NCI-H460 (cell line): ENCODE measurements around the gene KIF1A. TPM values are rescaled to one million over a fixed set of nuclear protein-coding genes. Genes with fewer than 3 reads are reported as not detected.

Source experiments
- DNase-seq: peaks from one replicate; pipeline ENCODE4 v3.0.0-alpha.2; 2016; ENCODE audit warnings: low read depth; ENCODE audit errors: extremely low read depth
- total RNA-seq: library from RNA; depleted of rRNA; stranded (reverse); fragments of >200 nt; shearing (Covaris generic); gene quantifications from 2 replicates; pipeline ENCODE4 v1.2.3, GENCODE V29; 2014

Gene KIF1A
- total RNA-seq, 1 experiment from 2014 or later, result 0.37 TPM

DNA sequence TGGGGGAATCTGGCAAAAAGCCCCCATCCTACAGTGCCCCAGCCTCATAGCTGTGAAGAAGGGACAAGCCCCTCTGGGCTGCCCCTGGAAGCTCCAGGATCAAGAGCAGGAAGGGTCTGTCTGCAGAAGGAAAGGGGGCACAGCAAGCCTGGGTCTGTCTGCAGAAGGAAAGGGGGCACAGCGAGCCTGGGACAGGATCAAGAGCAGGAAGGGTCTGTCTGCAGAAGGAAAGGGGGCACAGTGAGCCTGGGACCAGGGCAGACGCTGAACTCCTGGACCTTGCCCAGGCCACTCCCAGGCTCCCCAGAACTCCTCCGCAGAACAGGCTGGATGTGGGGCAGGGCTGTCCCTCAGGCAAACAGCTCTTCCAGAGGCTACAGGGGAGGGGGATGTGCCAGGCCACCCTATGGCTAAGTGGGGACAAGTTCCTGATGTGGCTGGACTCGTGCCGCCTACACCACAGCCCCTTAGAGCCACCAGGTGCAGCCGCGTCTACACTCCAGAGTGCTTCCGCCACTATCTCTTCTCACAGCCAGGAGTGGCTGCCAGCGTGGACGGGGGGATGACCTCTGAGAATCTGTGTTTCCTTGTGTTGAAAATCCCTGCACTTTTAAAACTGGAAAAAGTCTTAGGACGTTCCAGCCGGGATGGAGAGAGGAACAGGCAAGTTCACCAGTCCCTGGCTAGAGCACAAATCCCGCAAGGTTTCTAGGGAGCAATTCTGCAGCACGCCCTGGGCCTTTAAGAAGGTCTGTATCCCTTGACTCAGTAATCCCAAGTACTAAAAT is 20.8 kb downstream of the KIF1A start:
- DNase-seq, result no peak

DNA sequence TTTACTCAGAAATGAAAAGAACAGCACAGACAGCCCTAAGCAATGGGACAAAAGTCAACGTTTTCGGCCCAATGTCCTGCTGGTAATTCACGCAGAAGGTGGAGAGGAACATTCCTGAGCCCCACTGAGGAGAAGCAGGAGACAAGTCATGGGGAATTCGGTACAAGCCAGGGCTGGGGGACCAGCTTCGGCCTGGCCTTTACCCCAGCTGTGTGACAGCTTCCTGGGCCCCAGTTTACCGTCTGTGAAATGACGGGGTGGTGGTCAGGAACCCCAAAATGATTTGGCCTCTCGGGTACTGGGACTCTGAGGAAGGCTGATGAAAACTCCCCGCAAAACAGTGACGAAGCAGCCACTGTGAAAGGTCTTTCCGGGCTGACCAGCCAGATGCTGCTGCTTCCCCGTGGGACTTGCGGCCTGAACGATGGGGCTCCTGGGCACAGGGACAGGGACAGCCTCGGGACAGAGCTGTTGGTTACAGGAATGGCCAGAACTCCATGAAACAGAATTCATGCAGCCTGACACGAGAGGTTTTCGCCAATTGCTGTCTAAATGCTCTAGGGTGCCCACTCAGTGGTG is 21.6 kb downstream of the KIF1A start:
- no peak for DNase-seq

DNA sequence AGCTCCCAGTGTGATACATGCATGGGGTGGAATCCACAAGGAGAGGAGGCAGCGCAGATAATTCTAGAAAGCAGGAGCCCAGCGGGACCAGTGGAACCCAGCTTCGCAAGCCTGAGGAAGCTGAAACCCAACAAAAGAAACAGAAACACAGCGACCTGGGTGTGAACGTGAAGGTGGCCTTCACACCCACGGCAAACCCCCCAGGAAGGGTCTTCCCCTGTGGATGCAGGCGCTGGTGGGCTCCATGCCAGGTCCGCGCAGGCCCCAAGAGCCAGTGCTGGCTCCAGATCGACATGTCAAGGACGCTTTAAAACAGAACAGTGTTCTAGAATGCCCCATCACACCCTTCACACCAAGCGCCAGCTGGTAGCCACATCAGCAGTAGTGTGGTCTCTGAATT is 22.1 kb downstream of the KIF1A start:
- no peak for DNase-seq

DNA sequence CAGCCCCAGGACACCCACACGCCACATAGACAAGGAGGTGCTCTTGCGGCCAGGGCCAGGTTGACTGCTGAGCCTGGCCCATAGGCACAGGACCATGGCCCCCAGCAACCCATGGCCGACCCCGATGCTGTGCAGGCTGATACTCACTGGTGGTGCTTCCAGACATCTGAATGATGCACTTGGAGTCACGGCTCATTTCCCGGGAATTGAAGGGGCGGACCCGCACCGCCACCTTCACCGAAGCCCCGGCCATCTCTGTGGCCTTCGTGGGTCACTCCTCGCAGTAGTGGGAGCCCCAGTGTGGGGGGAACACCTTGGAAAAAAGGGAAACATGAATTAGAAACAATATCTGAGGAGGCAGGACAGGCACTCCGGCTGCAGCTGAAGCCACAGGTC is 22.5 kb downstream of the KIF1A start:
- DNase-seq, result no peak

DNA sequence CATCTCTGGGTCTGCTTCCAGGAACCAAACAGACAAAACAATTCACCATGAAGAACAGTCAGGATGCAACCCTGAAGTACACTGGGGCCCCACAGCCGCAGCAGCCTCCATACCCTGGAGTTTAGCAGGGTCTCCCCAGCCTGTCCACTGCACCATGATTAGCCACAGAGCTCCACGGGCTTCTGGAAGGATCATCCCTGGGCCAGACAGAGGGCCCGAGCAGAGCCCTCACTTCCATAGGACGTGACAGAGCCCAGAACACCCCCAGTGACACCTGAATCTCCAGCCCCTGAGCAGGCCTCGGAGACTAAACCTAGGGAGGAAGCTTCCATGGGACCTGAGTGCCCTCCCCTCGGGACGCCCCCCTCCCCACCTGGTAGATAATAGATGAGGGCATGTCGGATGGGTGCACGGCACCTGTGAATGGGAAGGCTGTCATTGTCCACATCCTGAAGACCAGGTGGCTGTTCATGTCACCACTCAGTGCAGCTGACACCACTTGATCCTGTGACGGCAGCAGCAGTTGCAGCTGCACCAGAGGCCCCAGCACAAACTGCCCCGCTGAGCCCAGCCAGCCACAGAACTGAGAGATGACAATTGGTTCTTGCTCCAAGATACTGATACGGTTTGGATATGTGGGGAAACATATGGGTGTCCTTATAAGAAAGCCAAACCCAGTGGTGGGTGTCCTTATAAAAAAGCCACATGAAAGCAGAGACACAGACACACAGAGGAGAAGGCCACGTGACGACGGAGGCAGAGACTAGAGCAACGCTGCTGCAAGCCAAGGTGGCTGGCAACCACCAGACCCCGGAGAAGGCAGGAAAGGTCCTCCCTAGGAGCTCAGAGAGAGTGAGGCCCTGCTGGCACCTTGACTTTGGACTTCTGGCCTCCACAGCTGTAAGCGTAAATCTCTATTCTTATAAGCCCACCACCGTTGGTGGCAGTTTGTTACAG is 23.2 kb downstream of the KIF1A start:
- DNase-seq, result no peak

DNA sequence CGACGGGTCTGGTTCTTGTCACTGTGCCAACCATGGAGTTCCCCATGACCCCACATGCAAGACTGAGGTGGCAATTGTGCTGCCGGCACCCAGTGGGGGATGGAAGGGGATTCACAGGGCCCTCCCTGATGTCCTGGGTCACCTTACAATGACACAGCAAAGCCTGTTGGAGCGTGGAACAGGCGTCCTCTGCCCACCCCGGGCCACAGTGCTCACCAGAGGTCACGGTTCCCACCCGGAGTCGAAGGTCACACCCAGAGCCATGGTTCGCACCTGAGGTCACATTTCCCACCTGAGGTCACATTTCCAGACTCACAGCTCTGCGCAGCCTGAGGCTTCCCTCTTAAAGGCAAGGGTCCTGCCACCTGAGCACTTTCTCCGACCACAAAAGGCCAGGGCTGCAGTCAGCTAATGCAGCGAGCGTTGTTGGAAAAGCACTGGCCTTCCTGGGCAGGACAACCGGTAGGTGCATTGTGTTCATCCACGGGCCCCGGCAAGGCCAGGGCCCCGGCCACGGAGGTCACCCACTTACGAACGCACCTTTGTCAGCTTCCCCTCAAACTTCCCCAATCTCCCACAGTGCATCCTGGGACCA is 24.0 kb downstream of the KIF1A start:
- DNase-seq, result no peak

DNA sequence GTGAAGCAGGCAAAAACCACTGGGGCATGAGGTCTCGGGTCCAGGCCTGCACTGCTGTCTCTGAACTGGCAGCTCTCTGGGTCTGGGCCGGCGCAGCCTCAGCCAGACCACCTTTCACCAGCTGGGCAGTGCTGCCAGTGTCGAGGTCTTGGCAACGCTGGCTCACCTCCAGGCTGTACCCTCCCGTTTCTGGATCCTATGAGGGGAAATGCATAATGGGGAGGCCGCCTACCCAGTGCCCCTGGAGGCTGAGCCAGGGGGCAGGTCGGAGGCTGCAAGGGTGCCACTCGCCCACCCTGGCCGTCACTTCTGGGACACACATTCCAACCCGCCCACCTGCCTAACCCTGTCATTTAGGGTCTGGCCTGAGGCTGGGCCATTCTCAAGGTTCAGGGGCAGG is 24.6 kb downstream of the KIF1A start:
- no peak for DNase-seq

DNA sequence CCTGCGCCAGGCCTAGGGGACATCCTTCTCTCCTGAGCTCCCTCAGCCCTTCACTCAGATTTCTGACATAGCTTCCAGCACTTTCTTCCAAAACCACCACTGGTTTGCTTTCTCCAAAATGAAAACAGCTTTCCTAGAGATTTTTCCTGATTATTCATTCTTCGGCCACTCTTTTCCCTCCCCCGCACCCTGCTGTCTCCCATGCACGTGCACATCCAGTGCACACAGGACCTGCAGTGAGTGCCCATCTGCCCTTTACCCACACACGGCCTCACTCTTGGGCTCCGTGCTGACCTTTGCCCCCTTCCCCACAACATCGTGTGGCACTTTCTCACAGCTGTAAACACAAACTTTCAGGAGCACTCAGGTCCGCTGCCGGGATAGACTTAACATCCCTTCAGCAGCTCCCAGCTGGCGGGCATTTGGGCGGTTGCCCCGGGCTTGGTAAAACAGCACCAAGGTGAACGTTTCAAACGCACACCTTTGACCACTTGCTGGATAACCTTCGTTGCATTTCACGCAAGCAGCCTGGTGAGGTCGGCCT is 25.8 kb downstream of the KIF1A start:
- DNase-seq, result no peak

DNA sequence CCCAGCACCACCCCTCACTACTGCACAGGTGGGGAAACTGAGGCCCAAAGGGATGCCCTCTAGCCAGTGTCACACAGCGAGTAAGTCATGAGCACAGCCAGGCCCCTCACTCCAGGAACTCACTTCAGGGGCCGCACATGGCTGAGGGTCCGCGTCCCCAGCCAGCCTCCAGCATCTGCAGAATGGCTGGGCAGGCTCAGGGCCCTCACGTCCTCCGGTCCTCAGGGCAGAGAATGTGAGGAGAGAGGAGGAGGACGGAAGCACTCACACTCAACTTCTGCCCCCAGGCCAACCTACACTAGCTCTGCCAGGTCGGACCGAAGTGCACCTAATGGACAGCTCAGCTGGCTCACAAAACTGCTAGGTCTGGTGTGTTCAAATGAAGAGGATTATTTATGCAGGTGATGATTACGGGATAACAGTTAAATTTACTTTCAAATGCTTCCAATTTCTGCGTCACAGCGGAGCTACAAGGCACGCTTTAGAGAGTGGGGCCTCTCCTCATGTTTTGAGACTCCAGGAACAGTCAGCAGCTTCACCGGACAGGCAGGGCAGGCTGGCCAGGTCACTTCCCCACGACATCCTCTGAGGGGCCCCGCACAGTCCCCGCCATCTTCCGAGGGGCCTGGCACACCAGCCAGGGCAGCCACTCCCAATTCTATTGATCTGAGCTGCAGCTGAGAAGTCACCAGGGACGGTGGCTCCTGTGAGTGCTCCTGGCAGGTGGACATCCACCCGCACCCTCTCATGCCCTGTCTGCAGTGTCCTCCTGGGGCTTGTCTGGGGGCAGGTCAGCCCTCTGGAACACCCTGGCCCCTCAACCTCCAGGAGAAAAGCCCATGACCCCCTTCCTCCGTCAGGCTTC is 26.5 kb downstream of the KIF1A start:
- DNase-seq, result no peak

DNA sequence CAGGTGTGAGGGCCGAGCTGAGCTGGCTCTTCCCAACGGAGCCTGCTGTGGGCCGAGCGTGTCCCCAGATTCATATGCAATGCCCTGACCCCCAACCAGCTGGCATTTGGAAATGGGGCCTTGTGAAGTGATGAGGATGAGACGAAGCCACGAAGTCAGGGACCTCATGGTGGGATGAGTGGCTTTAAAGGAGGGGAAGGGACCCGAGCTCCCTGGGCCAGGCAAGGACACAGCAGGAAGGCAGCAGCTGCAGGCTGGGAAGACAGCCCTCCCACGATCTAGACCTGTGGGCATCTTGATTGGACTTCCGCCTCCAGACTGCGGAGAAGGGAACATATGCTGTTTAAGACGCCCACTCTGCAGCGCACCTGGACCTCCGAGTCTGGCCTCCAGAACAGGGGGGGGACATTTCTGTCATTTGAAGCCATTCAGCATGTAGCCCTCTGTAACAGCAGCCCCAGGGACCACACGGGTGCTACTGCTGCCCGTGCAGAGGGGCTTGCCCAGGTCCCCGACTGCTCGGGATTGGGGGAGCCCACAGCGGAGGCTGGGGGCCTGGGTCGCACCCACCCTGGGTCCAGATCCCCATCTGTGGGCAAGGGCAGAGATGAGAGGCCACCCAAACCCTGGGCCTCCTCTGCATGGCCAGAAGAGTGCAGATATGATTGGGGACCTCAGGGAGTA is 27.2 kb downstream of the KIF1A start:
- no peak for DNase-seq

DNA sequence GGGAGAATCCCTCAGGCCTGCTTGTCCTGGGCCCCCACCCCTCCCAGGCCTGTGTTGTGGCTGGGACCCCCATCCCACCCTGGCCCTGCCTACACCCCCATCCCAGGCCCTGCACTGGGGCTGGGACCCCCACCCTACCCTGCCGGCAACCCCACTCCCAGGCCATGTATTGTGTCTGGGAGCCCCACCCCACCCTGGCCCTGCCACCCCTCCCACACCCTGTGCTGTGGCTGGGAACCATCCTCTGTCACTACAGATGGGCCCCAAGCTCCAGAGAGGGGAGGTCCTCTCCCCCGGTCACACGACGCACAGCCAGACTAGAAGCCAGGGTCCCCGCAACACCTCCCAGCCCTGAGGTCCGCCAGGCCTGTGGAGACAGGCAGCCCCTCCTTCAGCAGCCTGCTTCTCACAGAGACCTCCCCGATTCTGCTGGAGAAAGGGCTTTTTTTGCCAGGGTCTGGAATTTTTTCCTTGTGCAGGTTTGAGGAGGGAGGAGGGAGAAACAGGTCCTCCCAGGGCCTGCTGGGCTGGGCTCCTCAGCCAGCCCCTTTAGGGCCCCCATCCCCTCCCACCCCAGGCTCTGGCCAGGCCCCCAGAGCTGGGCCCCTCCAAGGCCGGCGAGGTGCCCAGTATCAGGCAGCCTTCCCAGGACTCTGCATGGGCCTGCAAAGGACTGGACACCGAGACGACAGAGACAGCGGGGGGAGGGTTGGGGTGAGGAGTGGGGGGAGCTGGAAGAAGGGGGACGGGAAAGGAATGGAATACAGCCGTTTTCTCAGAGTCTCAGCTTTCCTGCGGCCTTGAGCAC is 28.0 kb downstream of the KIF1A start:
- DNase-seq, result no peak

DNA sequence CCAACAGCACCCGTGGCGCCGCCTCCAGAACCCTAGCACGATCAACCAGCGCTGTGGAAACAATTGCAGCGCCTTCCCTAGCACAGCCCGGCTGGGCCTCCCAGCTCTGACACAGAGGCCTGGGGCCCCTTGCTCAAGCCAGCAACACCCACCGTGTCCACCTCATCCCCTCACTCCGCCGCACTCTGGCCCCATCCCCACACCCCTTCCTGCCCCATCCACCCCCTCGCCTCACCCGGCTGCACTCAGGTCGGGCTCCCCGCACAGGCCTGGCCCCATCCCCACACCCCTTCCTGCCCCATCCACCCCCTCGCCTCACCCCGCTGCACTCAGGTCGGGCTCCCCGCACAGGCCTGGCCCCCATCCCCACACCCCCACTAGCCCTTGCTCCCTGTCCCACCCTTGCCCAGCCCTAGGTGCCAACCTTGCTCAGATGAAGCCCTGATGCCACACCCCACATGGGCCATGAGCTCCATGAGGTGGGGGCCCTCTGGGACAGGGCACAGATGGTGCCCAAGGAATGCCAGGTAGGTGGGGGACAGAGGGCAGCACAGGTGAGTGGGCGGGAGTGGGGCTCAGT is 28.7 kb downstream of the KIF1A start:
- no peak for DNase-seq

DNA sequence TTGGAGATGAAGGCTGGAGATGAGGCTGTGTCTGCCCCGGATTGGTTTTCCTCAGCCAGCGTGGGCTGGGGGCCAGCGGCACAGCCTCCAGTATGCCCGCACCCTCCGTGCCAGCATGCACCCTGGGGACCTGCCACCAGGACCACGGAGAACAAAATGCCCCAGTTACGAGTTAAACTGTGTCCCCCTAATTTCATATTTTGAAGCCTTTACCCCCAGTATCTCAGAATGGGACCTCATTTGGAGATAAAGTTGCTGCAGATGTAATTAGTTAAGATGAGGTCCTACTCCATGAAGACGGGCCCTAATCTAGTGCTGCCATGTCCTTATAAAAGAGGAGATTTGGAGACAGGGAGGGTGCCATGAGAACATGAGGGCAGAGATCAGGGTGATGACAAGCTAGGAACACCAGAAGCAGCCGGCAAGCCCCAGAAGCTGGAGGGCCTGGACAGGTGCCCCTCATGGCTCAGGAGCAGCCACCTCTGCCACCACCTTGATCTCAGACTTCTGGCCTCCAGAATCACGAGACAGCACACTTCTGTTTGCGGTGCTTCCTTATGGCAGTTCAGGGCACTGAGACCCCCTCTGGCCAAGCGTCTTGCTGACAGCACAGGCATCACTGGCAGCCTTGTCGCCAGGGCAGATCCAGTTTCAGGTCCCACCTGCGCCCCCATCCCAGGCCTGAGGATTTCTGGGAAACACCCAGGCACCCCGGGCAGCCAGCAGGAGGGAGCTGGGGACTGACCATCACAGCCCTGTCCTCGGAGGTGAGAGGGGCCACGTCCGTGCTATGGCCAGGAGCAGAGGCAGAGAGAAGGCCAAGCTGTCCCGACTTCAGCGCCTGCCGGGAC is 29.4 kb downstream of the KIF1A start:
- no peak for DNase-seq

DNA sequence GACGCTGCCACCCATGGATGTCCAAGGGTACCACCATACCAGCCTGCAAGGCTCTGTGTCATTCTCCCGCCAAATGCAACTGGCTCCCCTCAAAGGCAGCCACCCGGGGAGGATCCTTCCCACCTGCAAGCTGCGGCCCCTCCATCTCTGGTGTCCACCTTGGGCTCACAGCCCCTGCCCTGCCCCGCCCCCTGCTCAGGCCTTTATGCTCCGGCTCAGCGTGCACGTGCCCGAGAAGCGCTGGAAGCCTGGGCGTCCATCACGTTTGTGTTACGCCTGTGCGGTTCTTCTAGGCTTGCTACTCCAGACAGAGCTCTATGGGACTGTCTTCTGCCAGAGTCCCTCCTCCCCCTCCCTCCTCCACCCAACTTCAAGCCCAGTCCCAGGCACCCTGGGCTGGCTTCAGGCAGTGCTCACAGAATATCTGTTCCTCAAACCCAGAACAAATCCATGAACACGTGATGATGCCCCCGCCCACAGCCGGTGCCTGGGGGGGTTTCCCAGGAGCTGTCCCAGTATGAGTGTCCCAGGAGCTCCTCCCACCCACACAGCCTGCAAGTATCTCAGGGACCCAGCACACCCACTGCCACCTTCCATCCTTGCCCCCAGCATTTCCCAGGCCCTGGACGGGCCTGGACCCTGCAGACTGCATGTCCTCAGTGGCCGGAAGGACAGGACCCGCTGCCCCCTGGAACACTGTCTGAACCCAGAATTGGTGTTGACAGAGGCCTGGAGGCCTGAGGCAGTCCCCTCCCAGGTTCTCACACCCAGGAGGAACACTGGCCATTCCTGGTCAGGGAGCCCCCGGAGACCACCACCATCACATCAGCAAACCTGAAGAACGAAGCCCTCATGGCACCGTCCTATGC is 30.3 kb downstream of the KIF1A start:
- DNase-seq, result no peak

DNA sequence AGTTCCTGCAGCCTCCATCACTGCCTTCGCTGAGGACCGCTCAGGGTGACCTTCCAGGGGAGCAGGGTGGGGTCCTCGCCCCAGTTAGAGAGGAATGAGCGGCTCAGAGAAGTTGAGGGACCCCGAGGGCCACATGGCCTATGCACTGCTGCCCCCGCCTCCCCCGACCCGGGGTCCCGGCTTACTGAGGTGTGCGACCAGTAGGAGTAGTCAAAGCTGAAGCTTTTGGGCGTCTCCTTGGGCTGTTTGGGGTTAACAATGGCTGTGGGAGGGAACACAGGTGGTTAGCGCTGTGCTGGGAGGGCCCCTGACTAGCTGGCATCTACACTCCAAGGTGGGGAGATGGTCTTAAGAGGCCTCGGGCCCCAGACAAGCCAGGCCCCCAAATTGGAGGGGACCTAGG is 31.0 kb downstream of the KIF1A start:
- DNase-seq, result no peak

DNA sequence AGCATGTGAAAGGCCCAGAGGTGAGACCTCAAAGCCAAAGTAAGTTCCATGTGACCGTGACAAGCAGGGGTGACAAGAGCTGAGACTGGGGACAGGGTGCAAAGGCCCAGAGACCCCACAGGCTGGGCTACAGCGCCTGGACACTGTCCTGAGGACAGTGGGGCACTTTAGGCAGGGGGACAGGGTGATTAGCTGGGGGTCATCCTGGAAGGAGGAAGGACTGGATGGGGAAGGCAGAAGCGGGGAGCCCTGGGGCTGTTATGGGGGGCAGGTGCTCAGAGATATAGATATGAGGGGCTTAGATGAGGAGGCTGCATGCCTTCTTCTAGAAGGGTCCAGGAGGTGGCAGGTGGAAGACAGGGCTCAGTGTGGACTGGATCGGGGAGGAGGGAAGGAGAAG is 31.5 kb downstream of the KIF1A start:
- no peak for DNase-seq
